ENCODE measurements around the gene COPB2.

The COPB2 gene

DNA sequence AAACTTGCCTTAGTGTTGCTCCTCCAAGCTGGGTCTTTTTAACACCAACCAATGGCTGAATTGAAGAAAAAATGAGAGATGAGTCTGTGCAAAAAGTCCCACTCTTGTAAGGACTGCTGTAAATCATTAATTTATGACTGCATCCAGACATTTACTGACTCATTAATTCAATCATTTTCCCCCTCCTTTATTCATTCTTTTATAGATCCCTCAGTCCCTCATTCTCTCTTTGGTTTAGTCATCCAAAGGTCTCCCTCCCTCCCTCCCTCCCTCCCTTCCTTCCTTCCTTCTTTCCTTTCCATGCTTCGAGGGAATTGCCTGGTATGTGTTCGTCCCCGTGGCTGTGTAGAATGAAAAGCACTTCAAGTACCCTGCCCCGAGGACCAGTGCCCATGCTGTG lies 80.9 kb downstream of the COPB2 start:
- Histone ChIP-seq H3K27me3 (ENCODE audit: control insufficient read depth in 1 of 2, insufficient read depth in 2 of 2, low read length in 2 of 2) (peaks cover 0 to 3% of the 10 kb centered on the region in 2 donors), H3K27ac (ENCODE audit: low read length) (no peak overlapping the region), H3K4me3 (ENCODE audit: low read length in 2 of 2) (no peak overlapping the region), H3K36me3 (ENCODE audit: control insufficient read depth in 2 of 2, insufficient read depth in 2 of 2, low read length in 2 of 2) (no peaks in the 10 kb centered on the region), H3K9me3 (ENCODE audit: control insufficient read depth in 2 of 2, low read length in 2 of 2) (no peaks in the 10 kb centered on the region), H3K9ac (ENCODE audit: low read length in 2 of 2) (no peak overlapping the region), H3K4me1 (ENCODE audit: control insufficient read depth, insufficient read depth, low read length) (no peaks in the 10 kb centered on the region)

DNA sequence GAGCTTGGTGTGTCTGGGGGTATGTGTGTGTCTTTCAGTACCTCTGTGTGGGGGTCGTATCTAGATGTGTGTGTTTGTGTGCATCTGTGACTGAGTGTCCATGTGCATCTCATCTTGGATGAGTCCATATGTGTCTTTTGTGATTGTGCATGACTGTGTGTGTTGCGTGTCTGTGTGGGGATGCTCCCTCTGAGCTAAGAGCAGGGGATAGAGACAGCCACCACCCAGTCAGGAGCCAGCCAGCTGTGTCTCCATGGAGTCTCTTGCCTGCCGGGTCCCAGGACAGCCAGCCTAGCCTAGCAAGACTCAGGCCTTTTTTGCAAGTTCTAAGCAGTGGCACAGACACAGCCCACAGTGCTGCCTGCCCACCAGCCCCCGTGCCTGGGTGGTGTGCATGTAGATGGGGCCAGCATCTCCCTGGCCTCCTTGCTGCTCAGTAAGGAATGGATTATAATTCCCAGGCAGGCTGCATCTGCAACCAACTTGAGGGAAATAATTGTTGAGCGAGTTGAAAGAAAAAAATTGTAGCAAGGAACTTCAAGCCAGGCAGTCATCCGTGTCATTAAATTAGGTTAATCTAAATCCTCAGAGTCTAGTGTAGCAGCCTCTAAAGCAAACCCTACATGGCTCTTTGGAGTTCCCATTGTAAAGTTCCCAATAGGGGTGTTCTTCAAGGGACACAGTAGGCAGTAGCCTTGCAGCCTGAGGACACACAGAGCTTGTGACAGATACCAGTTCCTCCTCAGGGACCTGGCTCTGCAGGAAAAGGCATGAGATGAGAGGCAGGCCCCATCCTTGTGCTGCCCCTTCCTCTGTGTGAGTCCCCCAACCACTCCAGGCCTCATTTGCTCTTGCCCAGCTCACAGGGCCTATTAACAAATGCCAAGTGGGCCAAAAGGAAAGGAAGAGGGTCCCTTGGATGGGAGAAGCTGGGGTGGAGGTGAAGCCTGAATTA lies 81.6 kb downstream of the COPB2 start:
- Histone ChIP-seq H3K4me3 (ENCODE audit: low read length in 2 of 2) (no peak overlapping the region), H3K4me1 (ENCODE audit: control insufficient read depth, insufficient read depth, low read length) (no peaks in the 10 kb centered on the region), H3K27ac (ENCODE audit: low read length) (no peak overlapping the region), H3K9ac (ENCODE audit: low read length in 2 of 2) (no peak overlapping the region), H3K36me3 (ENCODE audit: control insufficient read depth in 2 of 2, insufficient read depth in 2 of 2, low read length in 2 of 2) (no peaks in the 10 kb centered on the region), H3K9me3 (ENCODE audit: control insufficient read depth in 2 of 2, low read length in 2 of 2) (no peaks in the 10 kb centered on the region), H3K27me3 (ENCODE audit: control insufficient read depth in 1 of 2, insufficient read depth in 2 of 2, low read length in 2 of 2) (peaks cover 0 to 3% of the 10 kb centered on the region in 2 donors)
